Peyer's patch (tissue), 4 donors: ENCODE results near the gene SMG9.

Experiments
- POLR2A ChIP-seq, 2 donors: fragments of 450-650 bp; IDR thresholded peaks; one replicate each; pipeline ENCODE4 v1.5.1; 2017; ENCODE audit warnings: antibody characterized with exemption in 2 of 2, mild to moderate bottlenecking in 2 of 2, moderate library complexity in 2 of 2
- TF ChIP-seq, protein P1 (sequence below), 6 experiments: fragments of 450-650 bp in 4 of 6; fragments of 200-600 bp in 2 of 6; sonication (generic) in 1 of 6; IDR thresholded peaks; one replicate each; pipeline ENCODE4 v1.5.1; 2017 to 2019; ENCODE audit warnings: antibody characterized with exemption in 6 of 6, mild to moderate bottlenecking in 3 of 6, moderate library complexity in 1 of 6

- TF ChIP-seq, protein P1, sequence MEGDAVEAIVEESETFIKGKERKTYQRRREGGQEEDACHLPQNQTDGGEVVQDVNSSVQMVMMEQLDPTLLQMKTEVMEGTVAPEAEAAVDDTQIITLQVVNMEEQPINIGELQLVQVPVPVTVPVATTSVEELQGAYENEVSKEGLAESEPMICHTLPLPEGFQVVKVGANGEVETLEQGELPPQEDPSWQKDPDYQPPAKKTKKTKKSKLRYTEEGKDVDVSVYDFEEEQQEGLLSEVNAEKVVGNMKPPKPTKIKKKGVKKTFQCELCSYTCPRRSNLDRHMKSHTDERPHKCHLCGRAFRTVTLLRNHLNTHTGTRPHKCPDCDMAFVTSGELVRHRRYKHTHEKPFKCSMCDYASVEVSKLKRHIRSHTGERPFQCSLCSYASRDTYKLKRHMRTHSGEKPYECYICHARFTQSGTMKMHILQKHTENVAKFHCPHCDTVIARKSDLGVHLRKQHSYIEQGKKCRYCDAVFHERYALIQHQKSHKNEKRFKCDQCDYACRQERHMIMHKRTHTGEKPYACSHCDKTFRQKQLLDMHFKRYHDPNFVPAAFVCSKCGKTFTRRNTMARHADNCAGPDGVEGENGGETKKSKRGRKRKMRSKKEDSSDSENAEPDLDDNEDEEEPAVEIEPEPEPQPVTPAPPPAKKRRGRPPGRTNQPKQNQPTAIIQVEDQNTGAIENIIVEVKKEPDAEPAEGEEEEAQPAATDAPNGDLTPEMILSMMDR (IDR thresholded peaks at IDR 0.05), result no peak
- no peak for TF ChIP-seq POLR2A (IDR thresholded peaks at IDR 0.05)
Observed at GRCh38 chr19:43773725-43774102, 19.0 kb upstream of the SMG9 start.
